Activated gamma-delta T cell treated with anti-CD3 and anti-CD28 coated beads, Interleukin-2, amount 50 U/mL, for 16 hours (primary cell): Measurements from ENCODE around the gene CD6.

Experiments
- DNase-seq: peaks from one replicate; pipeline ENCODE4 v3.0.0-alpha.2; 2020; ENCODE audit warnings: low read depth

Gene CD6

DNA sequence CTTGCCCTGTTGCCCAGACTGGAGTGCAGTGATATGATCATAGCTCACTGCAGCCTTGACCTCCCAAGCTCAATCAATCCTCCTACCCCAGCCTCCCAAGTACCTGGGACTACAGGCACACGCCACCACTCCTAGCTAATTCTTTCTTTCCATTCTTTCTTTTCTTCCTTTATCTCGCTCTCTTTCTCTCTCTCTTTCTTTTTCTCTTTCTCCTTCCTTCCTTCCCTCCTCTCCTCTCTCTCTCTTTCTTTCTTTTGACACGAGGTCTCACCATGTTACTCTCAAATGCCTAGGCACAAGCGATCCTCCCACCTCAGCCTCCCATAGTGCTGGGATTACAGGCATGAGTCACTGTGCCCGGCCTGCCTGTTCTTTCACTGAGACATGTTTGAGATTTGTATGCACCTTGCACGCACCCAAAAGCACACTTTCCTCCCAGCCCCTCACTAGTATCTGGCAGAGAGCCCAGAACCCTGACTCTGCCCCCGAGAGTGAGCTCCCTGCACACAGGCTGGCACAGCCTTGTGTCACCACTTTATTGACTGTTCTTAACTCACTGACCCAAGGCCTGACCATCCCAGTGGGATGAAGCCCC lies 56.8 kb downstream of the CD6 start:
- peak; percentile 60 for DNase-seq

DNA sequence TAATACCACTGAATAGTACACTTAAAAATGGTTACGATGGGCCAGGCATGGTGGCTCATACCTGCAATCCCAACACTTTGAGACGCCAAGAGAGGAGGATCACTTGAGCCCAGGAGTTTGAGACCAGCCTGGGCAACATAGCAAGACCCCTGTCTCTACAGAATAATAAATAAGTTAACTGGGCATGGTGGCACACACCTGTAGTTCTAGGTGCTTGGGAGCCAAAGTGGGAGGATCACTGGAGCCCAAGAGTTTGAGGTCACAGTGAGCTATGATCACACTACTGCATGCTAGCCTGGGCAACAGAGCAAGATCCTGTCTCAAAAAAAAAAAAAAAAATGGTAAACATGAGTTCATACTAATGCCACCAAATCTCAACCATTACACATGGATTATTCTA lies 61.3 kb downstream of the CD6 start:
- DNase-seq = no peak

DNA sequence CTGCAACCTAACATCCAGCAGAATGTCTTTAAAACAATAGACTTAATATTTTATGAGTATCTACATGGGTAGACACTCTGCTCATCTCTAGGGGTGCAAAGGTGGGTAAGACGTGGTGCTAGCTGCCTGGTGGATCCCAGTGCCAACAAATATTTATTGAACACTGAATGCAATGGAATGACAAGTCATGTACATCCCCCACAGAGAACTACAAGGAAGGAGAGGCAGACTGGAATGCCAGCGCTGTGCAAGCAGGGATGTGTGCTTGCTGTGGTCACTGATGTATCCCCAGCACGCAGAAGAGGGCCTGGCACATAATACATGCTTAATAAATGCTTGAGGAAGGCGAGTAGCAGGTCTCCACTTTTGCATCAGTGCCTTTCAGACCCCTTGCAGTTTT lies 61.9 kb downstream of the CD6 start:
- DNase-seq = no peak

DNA sequence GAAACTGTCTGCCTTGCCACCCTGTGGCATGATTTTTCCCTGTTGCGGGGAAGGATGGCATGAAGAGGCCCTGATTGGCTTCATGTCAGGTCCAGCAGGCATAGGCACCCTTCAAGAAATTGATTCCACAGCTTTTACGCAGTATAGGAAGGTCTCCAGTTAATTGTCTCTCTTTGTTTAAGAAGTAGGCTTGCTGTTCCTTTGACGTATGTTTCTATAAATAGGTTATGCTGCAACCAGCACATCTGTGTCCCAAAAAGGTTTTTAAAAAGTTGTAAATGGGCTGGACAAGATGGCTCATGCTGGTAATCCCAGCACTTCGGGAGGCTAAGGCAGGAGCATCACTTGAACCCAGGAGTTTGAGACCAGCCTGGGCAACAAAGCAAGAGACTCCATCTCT lies 62.6 kb downstream of the CD6 start:
- no peak for DNase-seq

DNA sequence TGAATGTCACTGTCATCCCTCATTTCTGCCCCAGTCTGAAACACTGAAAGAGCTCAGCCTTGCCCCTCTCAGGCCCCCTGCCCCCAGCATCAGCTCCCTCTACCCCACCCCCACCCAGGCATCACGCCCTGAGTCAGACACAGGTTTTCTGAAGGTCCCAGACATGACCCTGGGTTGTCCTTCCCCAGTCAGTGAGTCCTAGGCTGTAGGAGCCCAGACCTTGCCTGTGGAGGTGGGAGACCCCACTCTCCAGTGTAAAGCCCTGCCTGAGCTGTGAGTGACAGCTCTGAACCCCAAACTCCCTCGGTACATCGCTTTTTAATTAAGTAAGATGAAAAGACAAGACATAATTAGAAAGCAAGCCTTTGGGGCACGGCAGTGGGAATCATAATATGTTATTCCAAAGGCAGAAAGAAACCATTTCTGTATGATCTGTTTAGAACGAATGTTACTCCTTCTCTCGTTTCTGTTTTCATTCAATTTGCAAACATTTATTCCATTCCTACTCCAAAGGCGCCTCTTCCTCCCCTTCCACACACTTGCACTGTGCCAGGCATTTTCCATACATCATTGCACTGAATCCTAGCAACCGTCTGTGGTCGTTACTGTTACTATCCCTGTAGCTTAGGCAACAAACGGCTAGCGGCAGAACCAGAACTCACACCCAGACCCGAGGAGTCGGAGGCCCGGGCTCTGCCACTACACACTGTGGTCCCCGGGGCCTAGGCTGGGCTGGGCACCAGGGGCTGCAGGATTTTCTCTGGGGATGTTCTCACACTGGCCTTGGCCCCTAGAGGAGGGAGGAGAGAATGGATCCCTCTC lies 63.4 kb downstream of the CD6 start:
- no peak for DNase-seq

DNA sequence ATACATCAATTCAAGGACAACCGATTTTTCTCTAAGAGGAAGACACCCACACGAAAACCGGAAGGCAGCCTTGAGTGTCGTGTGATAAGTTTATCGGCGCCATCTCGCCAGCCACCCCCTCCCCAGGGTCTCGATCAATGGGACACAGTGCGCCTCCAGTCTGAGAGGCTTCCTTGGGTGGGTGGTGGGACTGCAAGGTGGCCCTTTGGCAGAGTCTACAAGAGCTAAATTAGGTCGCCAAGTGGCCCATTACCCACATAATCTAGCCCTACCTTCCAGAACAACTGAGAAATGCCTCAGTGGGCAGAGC lies 64.0 kb downstream of the CD6 start:
- no peak for DNase-seq

DNA sequence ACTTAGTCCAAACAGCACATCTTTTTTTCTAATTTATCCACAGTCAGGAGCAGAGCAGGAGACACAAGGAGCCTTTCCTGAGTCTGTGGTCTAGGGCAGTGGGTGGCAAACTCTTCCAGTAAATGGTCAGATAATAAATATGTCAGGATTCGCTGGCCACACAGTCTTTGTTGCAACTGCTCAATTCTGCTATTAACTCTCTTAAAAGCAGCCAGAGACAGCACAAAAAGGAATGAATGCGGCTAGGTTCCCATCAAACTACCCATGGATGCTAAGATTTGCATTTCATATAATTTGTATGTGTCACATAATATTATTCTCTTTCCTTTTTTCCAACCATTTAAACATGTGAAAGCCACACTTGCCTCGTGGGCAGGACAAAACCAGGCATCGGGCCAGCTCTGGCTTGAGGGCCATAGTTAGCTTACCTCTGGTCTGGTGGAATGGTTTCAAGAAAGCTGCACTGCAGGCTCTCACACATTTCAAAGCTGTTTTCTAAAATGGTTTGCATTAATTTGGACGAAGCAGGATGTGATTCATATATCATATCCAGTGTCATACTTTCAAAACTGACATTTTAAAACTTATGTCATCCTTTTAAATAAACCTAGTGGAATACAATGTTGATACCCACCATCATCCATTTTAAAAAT lies 66.1 kb downstream of the CD6 start:
- no peak for DNase-seq

DNA sequence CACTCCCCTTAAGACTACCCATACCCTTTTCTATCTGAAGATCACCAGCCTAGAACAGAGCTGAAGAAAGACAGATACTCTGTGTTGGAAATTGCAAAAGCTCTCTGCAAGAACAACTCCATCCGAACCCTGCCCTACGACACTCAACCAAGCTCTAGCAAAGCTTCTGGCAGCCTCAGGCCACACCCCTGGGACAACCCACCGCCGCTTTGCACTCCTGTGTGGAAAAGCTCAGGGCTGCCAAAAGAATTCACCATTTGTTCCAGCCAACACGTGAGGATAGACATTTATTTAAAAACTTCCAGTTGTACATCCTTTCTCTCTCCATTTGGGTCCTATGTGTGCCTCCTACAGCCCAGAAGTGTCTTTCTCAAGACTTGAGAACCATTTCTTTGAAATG lies 68.4 kb downstream of the CD6 start:
- DNase-seq = no peak

DNA sequence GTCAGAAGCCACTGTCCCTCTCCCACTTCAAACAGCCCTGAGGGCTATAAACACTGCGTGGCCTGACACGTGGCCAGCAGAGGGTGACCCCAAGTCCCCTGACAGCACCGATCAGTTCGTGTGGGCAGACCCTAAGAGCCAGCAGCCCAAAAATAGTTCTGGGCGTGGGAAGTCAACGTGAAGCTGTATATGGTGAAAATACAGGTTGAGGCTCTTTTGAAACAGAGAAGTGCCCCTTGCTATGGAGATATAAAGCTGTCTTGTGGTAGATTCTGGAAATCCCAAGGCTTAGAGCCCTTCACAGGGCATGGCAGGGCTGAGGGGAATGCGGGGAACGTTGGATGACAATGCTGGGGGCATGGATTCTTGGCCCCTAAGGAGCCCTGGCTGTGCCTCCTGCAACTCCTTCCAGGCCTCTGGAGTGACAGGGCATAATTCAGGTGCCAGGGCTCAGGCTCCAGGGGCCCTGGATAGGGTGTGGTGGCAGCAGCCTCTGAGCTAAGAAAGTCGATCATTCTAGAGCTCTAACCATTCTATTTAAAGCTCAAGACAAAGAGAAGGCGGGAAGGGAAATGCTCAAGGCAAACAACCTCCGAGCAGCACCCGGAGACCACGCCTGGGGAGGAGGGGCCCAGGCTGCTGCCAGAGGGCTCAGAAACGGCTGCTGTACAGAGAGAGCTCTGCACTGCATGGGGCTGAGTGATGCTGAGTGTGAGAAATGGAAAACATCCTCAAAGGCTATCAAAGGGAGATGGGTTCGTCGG lies 70.5 kb downstream of the CD6 start:
- peak; percentile 56 for DNase-seq

DNA sequence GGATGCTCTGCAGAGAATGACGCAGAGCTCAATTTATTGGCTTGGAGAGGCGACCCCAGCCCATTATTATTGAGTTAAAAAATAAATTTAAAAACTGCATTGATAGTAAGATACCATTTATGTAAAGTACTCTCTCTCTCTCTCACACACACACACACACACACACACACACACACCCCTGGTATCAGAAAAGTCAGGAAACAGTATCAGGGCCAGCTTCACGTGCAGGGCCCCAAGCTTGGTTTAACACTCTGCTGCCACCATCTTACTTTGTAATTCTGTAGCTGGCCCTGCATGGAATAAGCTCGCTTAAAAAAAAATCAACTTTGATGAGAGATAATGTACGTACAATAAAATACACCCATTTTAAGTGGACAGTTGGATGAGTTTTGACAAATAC lies 71.1 kb downstream of the CD6 start:
- DNase-seq = no peak

DNA sequence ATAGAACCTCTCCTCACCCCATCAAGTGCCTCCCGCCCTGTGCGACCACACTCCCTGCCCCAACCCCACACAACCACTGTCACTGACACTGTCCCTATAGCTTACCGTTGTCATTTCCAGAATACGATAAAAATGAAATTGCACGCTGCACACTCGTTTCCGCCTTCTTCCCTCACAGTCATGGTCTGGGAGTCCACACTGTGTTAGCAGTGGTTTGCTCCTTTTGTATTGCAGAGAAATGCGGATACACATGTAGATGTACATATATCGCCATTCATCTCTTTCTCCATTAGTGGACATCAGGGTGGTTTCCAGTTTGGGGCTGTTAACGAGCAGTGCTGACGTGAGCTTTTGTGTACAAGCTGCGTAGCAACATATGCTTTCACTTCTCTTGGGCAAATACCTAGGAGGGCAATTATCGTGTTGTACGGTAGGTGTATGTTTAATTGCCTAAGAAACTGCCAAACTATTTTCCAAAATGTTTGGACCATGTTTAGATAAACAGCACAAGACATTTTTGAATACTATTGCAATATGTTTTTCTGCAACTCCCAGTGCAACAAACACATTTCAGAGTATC lies 71.6 kb downstream of the CD6 start:
- DNase-seq = no peak

DNA sequence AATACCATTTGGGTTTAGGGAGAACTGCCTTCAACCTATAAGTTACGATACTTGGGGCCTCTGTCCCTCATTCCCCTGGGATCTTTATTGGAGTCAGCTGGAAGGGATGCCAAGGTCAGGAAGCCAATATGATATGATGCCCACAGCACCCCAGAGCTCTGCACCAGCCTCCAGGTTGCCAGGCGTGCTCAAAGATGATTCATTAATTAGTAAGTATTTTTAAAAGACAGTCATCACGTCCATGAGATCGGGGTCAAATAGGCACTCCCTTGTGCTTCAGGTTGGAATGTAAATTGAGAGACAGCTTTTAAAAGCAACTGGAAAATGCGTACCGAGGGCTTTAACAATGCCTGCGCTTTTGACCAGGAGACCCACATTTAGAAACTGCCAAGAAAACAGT lies 73.8 kb downstream of the CD6 start:
- DNase-seq = no peak

DNA sequence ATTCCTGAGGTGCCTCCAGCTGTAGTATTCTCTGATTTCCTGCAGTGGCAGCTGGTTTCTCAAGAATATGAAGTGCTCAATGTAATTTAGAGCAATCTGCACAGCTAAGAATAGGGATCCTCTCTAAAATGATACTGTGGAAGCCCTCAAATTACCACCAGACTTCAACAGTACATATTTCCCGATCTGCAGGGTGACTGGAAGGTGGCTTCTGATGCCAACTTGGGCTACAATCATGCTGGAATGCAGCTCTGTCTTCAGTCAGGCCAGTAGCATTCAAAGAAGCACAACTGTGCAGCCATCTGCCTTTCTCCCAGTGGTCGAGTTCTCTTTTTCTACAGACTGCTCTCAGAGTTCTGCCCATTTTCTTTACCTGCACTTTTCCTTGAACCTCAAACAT lies 75.4 kb downstream of the CD6 start:
- no peak for DNase-seq

DNA sequence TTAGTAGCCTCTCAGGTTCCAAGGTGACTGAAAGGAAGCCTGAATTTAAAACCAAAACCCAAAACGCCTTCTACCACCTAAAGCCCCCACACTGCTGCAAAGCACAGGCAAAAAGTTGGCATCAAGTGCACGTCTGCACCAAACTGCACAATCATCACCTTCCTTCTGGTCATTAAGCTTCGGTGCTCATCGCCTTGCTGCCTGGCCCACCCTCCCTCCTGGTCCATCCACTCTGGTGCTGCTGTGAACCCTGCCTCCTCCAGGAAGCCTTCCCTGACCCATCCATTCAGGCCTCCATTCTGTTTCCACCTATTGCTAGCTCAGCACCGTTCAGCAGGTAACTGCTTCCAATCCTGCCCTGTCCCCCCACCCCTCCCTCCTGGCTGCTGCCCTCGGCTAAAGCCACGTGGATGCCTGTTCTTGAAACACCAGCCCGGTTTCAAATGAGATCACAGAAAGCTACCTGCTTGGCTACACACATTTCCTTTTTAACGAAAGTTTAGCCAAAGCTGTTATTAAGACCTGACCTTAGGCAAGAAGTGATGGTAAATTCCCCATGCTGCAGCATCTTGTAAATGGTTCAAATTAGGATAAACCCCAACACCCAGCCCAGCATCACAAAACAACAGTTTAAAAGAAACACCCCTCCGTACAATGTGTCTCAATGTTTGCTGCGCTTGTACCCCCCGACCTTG lies 77.0 kb downstream of the CD6 start:
- no peak for DNase-seq

DNA sequence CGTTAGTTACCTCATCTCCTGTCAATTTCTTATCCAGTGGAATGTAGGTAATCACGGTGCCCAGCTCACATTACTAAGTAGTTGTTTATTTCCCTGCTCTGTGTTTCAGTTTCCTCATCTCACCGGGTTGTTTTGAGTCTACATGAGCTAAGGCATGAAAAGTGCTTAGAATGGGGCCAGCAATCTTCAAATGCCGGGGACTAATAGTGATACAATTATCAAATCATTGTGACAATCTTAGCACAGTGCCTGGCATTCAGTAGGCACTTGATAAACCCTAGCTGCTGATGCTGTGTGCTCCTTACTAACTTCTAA lies 77.5 kb downstream of the CD6 start:
- no peak for DNase-seq

DNA sequence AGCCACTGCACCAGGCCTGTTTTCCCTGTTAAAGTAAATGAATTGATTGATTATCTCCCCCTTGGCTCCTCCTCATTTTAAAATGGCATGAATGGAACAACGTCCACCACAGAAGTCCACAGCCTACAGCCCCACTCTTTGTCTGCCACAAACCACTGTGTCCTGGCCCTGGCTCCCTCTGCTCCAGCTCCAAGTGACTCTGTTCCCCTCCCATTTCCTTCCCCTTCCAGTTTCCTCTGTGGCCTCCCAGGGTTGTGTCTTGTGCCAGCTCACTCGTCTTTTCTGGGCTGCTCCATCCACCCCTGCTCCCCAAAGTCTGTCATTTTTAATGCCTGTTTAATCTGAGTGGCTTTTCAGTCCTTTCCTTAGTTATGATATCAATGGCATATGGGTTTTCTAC lies 78.4 kb downstream of the CD6 start:
- no peak for DNase-seq

DNA sequence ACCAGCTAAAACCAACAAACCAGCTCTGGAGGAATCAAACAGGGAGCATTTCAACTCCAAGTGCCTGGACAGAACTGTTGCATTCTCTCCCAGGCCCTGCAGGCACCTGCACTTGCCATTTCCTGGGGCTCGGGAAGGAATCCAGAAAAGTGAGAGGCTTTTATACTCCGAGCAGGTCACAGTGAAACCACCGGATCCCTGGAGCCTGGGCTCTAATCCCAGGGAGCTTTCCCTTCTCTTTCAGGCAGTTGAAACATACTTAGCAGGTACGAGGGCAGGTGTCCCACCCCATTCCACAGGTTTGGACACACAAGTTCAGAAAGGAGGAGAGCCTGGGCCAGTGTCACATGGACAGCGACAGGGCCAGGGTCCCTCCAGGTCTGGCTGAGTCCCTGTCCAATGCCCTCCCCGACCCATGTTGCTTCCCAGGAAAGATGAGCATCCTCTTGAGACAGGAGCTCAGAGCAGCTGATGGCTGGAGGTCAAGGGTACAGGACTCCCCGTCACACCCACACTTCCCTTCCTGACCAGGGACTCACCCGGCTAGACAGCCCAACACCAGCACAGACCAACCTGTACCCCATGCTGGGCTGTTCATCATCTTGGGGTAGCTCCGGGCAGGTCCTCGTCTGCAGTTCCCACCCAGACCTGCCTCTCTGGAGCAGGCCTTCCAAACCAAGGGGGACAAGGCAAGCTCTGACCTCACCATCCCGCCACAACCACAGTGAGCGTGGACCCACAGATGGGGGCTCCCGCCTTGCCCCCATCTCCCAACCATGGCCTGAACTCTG lies 80.9 kb downstream of the CD6 start:
- DNase-seq = no peak

DNA sequence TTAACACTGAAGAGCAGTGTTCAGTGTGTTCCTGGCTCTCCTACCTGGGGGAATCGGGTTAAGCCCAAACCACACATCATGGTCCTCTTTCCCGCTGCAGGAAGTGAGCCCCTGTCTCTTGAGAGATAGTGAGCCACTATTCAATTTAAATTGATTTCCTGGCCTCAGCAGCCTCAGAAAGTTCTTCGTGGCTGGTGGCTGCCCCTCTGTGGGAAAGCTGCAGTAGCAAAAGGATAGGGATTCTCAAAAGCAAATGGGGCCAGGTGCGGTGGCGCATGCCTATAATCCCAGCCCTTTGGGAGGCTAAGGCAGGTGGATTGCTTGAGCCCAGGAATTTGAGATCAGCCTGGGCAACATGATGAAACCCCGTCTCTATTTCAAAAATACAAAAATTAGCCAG lies 81.7 kb downstream of the CD6 start:
- DNase-seq = no peak

DNA sequence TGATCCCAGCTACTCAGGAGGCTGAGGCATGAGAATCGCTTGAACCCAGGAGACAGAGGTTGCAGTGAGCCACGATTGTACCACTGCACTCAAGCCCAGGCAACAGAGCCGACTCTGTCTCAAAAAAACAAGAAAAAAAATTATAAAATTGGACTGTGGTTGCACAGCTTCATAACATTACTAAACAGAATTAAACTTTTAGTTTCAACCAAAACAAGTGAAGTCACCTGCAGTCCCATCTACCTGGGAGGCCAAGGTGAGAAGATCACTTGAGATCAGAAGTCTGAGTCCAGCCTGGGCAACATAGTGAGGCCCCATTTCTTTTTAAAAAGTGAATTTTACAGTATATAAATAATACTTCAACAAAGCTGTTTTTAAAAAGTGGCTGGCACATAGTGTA lies 83.0 kb downstream of the CD6 start:
- DNase-seq = no peak

DNA sequence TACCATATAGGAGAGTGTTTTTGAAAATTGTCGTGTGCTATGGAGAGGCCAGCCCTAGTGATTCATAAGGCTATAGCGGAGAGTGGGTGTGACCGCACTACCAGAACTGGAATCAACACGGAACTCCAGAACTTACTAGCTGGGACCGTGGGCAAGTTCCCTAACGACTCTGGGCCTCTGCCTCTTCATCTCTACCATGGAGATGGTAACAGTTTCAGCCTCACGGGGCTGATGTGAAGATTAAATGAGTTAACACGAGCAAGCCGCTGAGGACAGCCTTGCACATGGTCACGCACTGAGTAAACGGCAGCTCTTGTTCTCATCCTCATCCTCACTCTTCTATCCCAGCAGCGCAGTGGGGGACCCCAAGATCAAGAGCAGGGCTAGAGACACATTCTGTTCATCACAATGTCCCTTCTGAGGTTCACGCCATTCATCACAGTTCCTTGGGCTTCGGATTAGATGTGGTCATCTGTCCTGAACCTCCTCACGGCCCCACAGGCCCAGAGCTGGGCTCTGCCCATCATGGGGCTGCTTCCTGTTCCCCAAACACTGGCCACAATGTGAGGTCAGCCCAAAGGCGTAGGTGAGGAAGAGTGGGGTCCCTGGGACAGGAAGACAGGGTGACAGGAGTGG lies 83.6 kb downstream of the CD6 start:
- no peak for DNase-seq

DNA sequence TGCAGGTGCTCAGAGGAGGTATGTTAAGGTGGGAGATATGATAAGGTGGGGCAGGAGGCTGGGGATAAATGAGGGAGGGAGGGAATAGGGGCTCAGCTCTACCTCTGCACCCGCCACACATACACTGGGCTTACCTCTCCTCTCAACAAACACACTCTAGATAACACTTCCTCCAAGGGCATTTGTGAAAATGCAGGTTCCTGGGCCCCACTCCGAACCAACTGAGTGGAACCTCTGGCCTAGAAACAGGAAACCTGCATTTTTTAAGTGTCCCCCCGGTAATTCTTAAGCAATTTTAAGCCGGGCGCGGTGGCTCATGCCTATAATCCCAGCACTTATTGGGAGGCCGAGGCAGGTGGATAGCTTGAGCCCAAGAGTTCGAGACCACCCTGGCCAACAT lies 84.3 kb downstream of the CD6 start:
- no peak for DNase-seq
